Measurements from ENCODE around the gene FAM13A. TPM values are rescaled to one million over a fixed set of nuclear protein-coding genes. Genes with fewer than 3 reads are reported as not detected.
A peak's percentile ranks its signal among the peaks of the same experiment; 100 is the strongest.

FAM13A gene
- total and polyA plus RNA-seq, 9 of the 15 experiments (the other 6 are each of a cell fraction or from before 2014, with no cell fraction given), result 11.3 to 23.3 (median 14.7) TPM

DNA sequence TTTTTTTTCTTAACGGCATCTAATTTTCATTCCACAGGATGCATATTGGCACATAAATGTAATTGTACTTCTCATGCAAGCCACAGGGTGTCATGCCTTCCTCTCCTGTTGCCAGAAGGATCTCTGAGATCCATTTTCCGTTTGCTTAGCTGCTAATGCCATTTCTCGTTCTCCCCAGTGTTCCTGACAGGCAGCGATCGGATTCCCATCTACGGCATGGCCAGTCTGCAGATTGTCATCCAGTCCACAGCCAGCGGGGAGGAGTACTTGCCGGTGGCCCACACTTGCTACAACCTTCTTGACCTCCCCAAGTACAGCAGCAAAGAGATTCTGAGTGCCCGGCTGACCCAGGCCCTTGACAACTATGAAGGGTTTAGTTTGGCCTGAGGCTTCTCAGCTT is 350.4 kb downstream of the FAM13A start:
- Histone ChIP-seq H3K4me3 (no peak overlapping the region), H3K79me2 (ENCODE audit: control insufficient read depth, insufficient read depth, low read length) (no peaks in the 10 kb centered on the region), H3K4me2 (ENCODE audit: insufficient read depth, low read length) (no peak overlapping the region), H3K9me1 (ENCODE audit: control insufficient read depth, insufficient read depth, low read length) (no peaks in the 10 kb centered on the region), H3K9ac (ENCODE audit: insufficient read depth in 1 of 2, low read depth in 2 of 2, low read length in 2 of 2) (peak overlapping the region in 1 of 2 experiments; percentile 54; a peak in 1 of 4 replicates), H3K27me3 (ENCODE audit: control insufficient read depth in 2 of 2, insufficient read depth in 2 of 2, low read length in 2 of 2) (no peaks in the 10 kb centered on the region), H3K4me1 (replicated peaks in 1 of 2; ENCODE audit: control insufficient read depth in 2 of 2, insufficient read depth in 2 of 2, low read length in 2 of 2) (no peaks in the 10 kb centered on the region; a peak in 1 of 5 replicates), H3K9me3 (replicated peaks; ENCODE audit: control insufficient read depth, insufficient read depth, low read depth, low read length) (no peaks in the 10 kb centered on the region; the same call in 1 of the 2 replicates), H3K36me3 (ENCODE audit: control insufficient read depth, insufficient read depth, low read length) (no peaks in the 10 kb centered on the region), H2AFZ (ENCODE audit: low read depth, low read length) (no peak overlapping the region), H4K20me1 (replicated peaks; ENCODE audit: control insufficient read depth, insufficient read depth, low read length) (no peaks in the 10 kb centered on the region), H3K27ac (ENCODE audit: extremely low read depth, low read depth, low read length) (no peak overlapping the region)
- intact Hi-C loops (cut with micrococcal nuclease), result loop anchor here (1.0 to 5.0 kb wide), 2 partner anchors 86 to 318 kb away; no protein-coding TSS in a partner anchor
- ChIA-PET CTCF (ENCODE audit: low intra/inter-chr PET ratio) (interaction anchor here (1.7 kb wide), 1 partner anchor 318 kb away, joined by 8 read pairs; no protein-coding TSS in a partner anchor), POLR2A (interaction anchor here (0.6 kb wide), 1 partner anchor 1164 kb away, joined by 3 read pairs; no protein-coding TSS in a partner anchor)
- BruUV-seq (replicated peaks), result no TSS peak
- in situ Hi-C loops (cut with MboI), result no loop called here
- WGBS (ENCODE audit: insufficient coverage, low coverage, missing lambda C conversion rate), result 68% methylated on average over 9 of the region's 9 CpGs
- ATAC-seq (peak; percentile 75; the same call in 2 of the 3 replicates), FAIRE-seq (peak; percentile 72), DNase-seq (ENCODE audit: extremely low read depth in 1 of 4, low spot score in 3 of 4) (peak in 1 of 4 experiments; percentile 30)
- no peak for TF ChIP-seq NR1H2 (CRISPR knock-in tag; IDR thresholded peaks at IDR 0.05)
- TF ChIP-seq KAT7 (CRISPR knock-in tag; IDR thresholded peaks at IDR 0.05; ENCODE audit: borderline replicate concordance), result no peak
- TF ChIP-seq ZNF12 (CRISPR knock-in tag; IDR thresholded peaks at IDR 0.05), result no peak
- TF ChIP-seq, protein P1, sequence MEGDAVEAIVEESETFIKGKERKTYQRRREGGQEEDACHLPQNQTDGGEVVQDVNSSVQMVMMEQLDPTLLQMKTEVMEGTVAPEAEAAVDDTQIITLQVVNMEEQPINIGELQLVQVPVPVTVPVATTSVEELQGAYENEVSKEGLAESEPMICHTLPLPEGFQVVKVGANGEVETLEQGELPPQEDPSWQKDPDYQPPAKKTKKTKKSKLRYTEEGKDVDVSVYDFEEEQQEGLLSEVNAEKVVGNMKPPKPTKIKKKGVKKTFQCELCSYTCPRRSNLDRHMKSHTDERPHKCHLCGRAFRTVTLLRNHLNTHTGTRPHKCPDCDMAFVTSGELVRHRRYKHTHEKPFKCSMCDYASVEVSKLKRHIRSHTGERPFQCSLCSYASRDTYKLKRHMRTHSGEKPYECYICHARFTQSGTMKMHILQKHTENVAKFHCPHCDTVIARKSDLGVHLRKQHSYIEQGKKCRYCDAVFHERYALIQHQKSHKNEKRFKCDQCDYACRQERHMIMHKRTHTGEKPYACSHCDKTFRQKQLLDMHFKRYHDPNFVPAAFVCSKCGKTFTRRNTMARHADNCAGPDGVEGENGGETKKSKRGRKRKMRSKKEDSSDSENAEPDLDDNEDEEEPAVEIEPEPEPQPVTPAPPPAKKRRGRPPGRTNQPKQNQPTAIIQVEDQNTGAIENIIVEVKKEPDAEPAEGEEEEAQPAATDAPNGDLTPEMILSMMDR (IDR thresholded peaks at IDR 0.05 in 2 of 3, conservative IDR thresholded peaks at IDR 0.05 in 1 of 3; ENCODE audit: insufficient read depth in 2 of 3, low read depth in 1 of 3, low read length in 3 of 3), result peak; percentile 43 to 53 (median 48); a peak in 4 of 6 replicates
- TF ChIP-seq MXI1 (IDR thresholded peaks at IDR 0.05; ENCODE audit: low read depth, low read length), result no peak
- TF ChIP-seq EZH2 (IDR thresholded peaks at IDR 0.05; ENCODE audit: borderline replicate concordance, low read depth, low read length), result no peak
- no peak for TF ChIP-seq PYGO2 (tag; IDR thresholded peaks at IDR 0.05)
- no peak for TF ChIP-seq ATF7 (IDR thresholded peaks at IDR 0.05)
- TF ChIP-seq POLR2H (tag; IDR thresholded peaks at IDR 0.05; ENCODE audit: low read depth), result no peak
- TF ChIP-seq ZNF76 (CRISPR knock-in tag; IDR thresholded peaks at IDR 0.05; ENCODE audit: borderline replicate concordance), result no peak
- peak in 1 of 2 experiments; percentile 45; a peak in 2 of 4 replicates for TF ChIP-seq RAD21 (CRISPR knock-in tag; conservative IDR thresholded peaks at IDR 0.05 in 1 of 2, IDR thresholded peaks at IDR 0.05 in 1 of 2)
- TF ChIP-seq, protein P2, sequence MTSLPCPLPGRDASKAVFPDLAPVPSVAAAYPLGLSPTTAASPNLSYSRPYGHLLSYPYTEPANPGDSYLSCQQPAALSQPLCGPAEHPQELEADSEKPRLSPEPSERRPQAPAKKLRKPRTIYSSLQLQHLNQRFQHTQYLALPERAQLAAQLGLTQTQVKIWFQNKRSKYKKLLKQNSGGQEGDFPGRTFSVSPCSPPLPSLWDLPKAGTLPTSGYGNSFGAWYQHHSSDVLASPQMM (CRISPR knock-in tag; IDR thresholded peaks at IDR 0.05), result no peak
- TF ChIP-seq SMC3 (conservative IDR thresholded peaks at IDR 0.05; ENCODE audit: insufficient read depth, low read depth, low read length), result peak; percentile 48; the same call in 1 of the 2 replicates
- TF ChIP-seq ZNF507 (tag; conservative IDR thresholded peaks at IDR 0.05), result no peak
- TF ChIP-seq NBN (IDR thresholded peaks at IDR 0.05; ENCODE audit: low read depth), result no peak

Measured in K562 (cell line).